Measurements from ENCODE around the gene LRP6.

GRCh38 chr12:12216349-12217017 is 50.4 kb downstream of the LRP6 start:
- TF ChIP-seq EZH2 (IDR thresholded peaks at IDR 0.05; ENCODE audit: low read length, missing control alignments) (no peak), CTCF (conservative IDR thresholded peaks at IDR 0.05 in 1 of 2, IDR thresholded peaks at IDR 0.05 in 1 of 2; ENCODE audit: low read depth in 1 of 2, low read length in 2 of 2) (no peak)
